Activated T-cell treated with anti-CD3 and anti-CD28 coated beads, Interleukin-2, amount 50 U/mL, for 4 hours (primary cell): Measurements from ENCODE around the gene GET4. TPM values are rescaled to one million over a fixed set of nuclear protein-coding genes. Genes with fewer than 3 reads are reported as not detected.

ENCODE experiments used
- ATAC-seq, 2 donors: fragments of 200-7000 bp; cut with Tn5 transposase; one replicate each; pipeline ENCODE4 v1.10.0; 2021
- DNase-seq: peaks from one replicate; pipeline ENCODE4 v3.0.0-alpha.2; 2020
- H3K27me3 Mint-ChIP-seq: one replicate; pipeline ENCODE4 v1.8.0; 2021; ENCODE audit warnings: low read depth, mixed read lengths
- H3K36me3 Mint-ChIP-seq: one replicate; pipeline ENCODE4 v1.8.0; 2022; ENCODE audit warnings: mixed read lengths; ENCODE audit not compliant: insufficient read depth
- H3K4me1 Mint-ChIP-seq: one replicate; pipeline ENCODE4 v1.8.0; 2021; ENCODE audit warnings: low read depth, mixed read lengths
- H3K4me3 Mint-ChIP-seq: one replicate; pipeline ENCODE4 v1.8.0; 2021; ENCODE audit warnings: mild to moderate bottlenecking, moderate library complexity, mixed read lengths
- H3K9me3 Mint-ChIP-seq: one replicate; pipeline ENCODE4 v1.8.0; 2021; ENCODE audit warnings: mixed read lengths
- total RNA-seq, 3 donors: library from RNA; stranded (reverse); gene quantifications; one replicate each; pipeline ENCODE4 v1.2.1, GENCODE V29; 2021

Gene GET4
- total RNA-seq, 3 donors from 2014 or later, result 47.9 to 55.3 (median 52.1) TPM

DNA sequence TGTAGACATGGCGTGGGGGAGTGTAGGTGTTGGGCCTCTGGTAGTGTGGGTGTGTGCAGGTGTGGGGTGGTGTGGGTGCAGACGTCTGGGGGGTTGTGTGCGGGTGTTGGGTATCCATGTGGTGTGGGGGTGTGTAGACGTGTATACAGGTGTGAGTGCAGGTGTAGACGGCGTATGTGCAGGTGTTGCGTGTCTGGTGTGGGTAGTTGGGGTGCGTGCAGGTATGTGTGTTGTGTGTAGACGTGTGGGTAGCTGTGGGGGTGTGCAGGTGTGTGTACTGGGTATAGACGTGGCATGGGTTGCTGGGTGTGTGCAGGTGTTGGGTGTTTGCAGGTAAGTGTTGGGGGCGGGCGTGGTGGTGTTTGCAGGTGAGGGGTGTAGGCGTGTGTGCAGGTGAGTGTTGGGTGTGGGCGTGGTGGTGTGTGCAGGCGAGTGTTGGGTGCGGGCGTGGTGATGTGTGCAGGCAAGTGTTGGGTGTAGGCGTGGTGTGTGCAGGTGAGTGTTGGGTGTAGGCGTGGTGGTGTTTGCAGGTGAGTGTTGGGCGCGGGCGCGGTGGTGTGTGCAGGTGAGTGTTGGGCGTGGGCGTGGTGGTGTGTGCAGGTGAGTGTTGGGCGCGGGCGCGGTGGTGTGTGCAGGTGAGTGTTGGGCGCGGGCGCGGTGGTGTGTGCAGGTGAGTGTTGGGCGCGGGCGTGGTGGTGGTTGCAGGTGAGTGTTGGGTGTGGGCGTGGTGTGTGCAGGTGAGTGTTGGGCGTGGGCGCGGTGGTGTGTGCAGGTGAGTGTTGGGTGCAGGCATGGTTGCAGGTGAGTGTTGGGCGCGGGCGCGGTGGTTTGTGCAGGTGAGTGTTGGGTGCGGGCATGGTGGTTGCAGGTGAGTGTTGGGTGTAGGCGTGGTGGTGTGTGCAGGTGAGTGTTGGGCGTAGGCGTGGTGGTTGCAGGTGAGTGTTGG, 16.6 kb downstream of the GET4 start:
- DNase-seq, result no peak
- Mint-ChIP-seq H3K27me3 (no peaks in the 10 kb centered on the region), H3K36me3 (peaks cover 24% of the 10 kb centered on the region), H3K4me3 (no peak overlapping the region), H3K9me3 (no peaks in the 10 kb centered on the region), H3K4me1 (no peaks in the 10 kb centered on the region)
- no peak for ATAC-seq

DNA sequence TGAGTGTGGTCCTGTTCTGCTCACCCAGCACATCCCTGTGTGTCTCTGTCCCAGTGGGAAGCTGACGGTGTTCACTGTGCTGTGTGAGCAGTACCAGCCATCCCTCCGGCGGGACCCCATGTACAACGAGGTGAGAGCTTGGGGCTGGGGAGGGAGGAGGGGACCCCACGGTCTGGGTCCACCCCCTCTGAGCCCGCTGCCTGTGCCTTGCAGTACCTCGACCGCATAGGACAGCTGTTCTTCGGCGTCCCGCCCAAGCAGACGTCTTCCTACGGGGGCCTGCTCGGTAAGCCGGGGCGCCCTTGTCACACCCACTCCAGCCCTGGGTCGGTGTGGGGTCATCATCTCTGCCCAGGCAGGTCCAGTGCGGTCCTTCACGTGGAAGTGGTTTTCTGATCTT, 17.3 kb downstream of the GET4 start:
- Mint-ChIP-seq H3K36me3 (peaks cover 23% of the 10 kb centered on the region), H3K27me3 (no peaks in the 10 kb centered on the region), H3K4me3 (no peak overlapping the region), H3K9me3 (no peaks in the 10 kb centered on the region), H3K4me1 (no peaks in the 10 kb centered on the region)
- DNase-seq (no peak), ATAC-seq (no peak)

DNA sequence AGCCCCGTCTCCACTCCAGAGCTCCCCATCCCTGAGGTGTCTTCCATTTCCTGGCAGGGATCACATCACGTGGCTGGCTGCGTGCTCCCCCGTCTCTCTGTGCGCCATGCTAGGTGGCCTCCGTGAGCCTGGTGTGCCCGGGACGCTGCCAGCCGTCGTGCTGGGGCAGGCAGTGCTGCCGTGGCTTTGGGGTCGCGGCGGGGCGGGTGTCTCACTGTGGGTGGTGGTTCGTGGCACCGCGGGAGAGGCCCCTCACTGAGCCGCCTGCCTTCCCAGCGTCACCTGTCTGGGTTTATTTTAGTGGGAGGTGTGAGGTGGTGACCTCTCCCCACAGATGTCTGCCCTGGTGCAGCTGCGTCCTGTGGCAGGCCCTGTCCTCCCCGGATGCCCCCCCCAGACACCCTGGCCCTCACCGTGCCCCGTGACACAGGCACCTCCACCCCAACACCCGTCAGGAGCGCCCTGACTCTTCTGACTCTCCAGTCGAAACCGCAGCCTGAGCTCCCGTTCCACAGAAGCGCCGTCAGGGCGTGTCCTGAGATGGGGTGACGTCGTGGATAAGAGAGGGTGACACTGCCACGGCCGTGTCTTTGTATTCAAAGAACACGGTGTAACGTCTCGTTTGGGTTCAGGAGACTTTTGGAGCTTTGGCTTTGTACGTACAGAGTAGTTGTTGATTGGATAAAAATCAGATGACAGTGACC, 18.0 kb downstream of the GET4 start:
- Mint-ChIP-seq H3K9me3 (no peaks in the 10 kb centered on the region), H3K36me3 (peaks cover 20% of the 10 kb centered on the region), H3K4me3 (no peak overlapping the region), H3K27me3 (no peaks in the 10 kb centered on the region), H3K4me1 (no peaks in the 10 kb centered on the region)
- DNase-seq (no peak), ATAC-seq (no peak)

DNA sequence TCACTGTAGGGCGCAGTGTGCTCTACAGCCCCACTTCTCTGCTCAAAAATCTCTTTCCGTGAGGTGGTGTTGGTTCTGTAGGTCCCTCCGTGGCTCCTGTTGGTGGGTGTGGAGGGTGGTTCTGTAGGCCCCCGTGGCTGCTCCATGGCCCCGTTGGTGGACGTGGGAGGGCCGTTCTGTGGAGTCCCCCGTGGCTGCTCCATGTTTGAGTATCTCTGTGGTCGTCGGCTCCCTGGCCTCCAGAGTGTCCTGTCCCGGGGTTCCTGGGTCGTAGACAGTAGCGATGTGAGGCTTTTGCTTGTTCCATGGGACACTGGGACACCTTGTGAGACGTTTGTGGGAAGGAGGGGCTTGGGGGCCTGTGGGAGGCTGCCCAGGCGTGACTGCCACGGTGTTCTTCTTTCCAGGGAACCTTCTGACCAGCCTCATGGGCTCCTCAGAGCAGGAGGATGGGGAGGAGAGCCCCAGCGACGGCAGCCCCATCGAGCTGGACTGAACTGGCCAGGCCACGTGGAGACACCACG, 18.6 kb downstream of the GET4 start:
- no peak for ATAC-seq

GRCh38 chr7:895451-896052, 19.2 kb downstream of the GET4 start:
- no peaks in the 10 kb centered on the region for H3K27me3 Mint-ChIP-seq
- ATAC-seq, result no peak
- H3K4me1 Mint-ChIP-seq, result no peaks in the 10 kb centered on the region
- no peaks in the 10 kb centered on the region for H3K9me3 Mint-ChIP-seq
- H3K36me3 Mint-ChIP-seq, result peaks cover 20% of the 10 kb centered on the region
- DNase-seq, result no peak
- H3K4me3 Mint-ChIP-seq, result no peak overlapping the region

More for the DNA sequence above, 18.6 kb downstream of the GET4 start:
- no peak for DNase-seq
- Mint-ChIP-seq H3K27me3 (no peaks in the 10 kb centered on the region), H3K4me3 (no peak overlapping the region), H3K9me3 (no peaks in the 10 kb centered on the region), H3K4me1 (no peaks in the 10 kb centered on the region), H3K36me3 (peaks cover 20% of the 10 kb centered on the region)

DNA sequence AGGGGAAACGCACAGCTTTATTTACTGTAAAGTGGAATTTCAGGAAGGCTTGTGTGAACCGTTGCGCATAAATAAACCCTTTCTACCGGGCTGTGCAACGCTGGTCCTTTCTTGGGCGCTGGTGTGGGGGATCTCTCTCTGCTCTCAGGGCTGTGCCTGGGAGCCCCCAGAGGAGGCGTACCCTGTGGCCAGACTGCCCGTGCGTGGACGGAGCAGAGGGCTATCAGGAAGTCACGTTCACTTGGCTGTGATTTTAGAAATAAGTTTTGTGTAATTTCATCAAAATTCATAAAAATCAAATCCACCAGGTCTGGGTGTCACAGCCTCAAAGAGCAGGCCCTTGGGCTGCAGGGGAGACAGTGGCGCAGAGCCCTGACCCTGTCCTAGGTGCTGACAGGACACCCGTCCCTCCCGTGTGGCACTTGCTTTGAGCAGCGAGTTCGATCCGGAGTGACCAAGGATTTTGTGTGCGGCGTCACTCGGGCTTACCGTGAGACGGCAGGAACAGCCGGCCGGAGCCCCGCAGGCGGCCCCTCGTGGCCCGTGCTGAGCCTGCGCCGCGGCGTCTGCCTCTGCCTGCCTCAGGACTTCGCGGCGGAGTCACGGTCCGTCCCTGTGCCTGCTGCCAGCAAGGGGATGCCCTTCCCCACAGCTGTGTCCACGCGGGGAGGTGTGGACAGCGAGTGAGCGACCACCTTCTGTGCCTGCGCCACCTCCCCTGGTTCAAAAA, 20.2 kb downstream of the GET4 start:
- Mint-ChIP-seq H3K4me1 (no peaks in the 10 kb centered on the region), H3K4me3 (no peak overlapping the region), H3K36me3 (peaks cover 20% of the 10 kb centered on the region), H3K27me3 (no peaks in the 10 kb centered on the region), H3K9me3 (no peaks in the 10 kb centered on the region)
- DNase-seq (no peak), ATAC-seq (no peak)

DNA sequence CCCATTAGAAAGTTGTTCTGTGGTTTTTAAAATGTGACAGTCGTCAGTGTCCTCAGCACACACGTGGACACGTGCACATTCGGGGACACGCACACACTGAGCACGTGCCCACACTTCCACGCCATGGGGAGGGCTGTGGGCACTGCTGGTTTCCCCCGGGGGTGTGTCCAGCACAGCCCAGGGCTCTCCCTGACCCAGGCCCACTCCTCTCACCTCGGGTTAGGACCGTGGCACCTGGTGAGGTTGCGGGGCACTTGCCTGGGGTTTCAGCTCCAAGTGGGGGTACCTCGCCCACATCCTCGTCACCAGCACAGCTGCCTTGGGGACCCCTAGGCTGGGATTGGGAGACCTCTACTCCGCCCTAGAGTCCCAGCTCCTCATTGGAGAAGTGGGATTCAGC, 20.7 kb downstream of the GET4 start:
- ATAC-seq (no peak), DNase-seq (no peak)
- peaks cover 20% of the 10 kb centered on the region for H3K36me3 Mint-ChIP-seq
- no peak overlapping the region for H3K4me3 Mint-ChIP-seq
- no peaks in the 10 kb centered on the region for H3K9me3 Mint-ChIP-seq
- H3K4me1 Mint-ChIP-seq, result no peaks in the 10 kb centered on the region
- no peaks in the 10 kb centered on the region for H3K27me3 Mint-ChIP-seq

- Mint-ChIP-seq H3K4me3 (no peak overlapping the region), H3K4me1 (no peaks in the 10 kb centered on the region), H3K9me3 (no peaks in the 10 kb centered on the region), H3K36me3 (peaks cover 14% of the 10 kb centered on the region), H3K27me3 (no peaks in the 10 kb centered on the region)
- ATAC-seq (no peak), DNase-seq (no peak)
Observed at GRCh38 chr7:897771-898376, 21.5 kb downstream of the GET4 start.

- DNase-seq (no peak), ATAC-seq (no peak)
- H3K36me3 Mint-ChIP-seq, result peaks cover 11% of the 10 kb centered on the region
- H3K27me3 Mint-ChIP-seq, result no peaks in the 10 kb centered on the region
- no peaks in the 10 kb centered on the region for H3K4me1 Mint-ChIP-seq
- H3K9me3 Mint-ChIP-seq, result no peaks in the 10 kb centered on the region
- H3K4me3 Mint-ChIP-seq, result no peak overlapping the region
Observed at GRCh38 chr7:898460-898854, 22.1 kb downstream of the GET4 start.

GRCh38 chr7:898855-899681, 22.7 kb downstream of the GET4 start:
- H3K4me1 Mint-ChIP-seq, result no peaks in the 10 kb centered on the region
- H3K27me3 Mint-ChIP-seq, result no peaks in the 10 kb centered on the region
- H3K9me3 Mint-ChIP-seq, result no peaks in the 10 kb centered on the region
- no peak overlapping the region for H3K4me3 Mint-ChIP-seq
- peaks cover 10% of the 10 kb centered on the region for H3K36me3 Mint-ChIP-seq
- DNase-seq (no peak), ATAC-seq (no peak)

- H3K9me3 Mint-ChIP-seq, result no peaks in the 10 kb centered on the region
- ATAC-seq, result no peak
- H3K4me3 Mint-ChIP-seq, result no peak overlapping the region
- no peak for DNase-seq
- H3K4me1 Mint-ChIP-seq, result no peaks in the 10 kb centered on the region
- peaks cover 10% of the 10 kb centered on the region for H3K36me3 Mint-ChIP-seq
- H3K27me3 Mint-ChIP-seq, result no peaks in the 10 kb centered on the region
Observed at GRCh38 chr7:899806-900205, 23.5 kb downstream of the GET4 start.

- Mint-ChIP-seq H3K9me3 (no peaks in the 10 kb centered on the region), H3K4me1 (no peaks in the 10 kb centered on the region), H3K27me3 (no peaks in the 10 kb centered on the region), H3K4me3 (no peak overlapping the region), H3K36me3 (peaks cover 10% of the 10 kb centered on the region)
- DNase-seq, result no peak
- no peak for ATAC-seq
Observed at GRCh38 chr7:900331-901040, 24.1 kb downstream of the GET4 start.

DNA sequence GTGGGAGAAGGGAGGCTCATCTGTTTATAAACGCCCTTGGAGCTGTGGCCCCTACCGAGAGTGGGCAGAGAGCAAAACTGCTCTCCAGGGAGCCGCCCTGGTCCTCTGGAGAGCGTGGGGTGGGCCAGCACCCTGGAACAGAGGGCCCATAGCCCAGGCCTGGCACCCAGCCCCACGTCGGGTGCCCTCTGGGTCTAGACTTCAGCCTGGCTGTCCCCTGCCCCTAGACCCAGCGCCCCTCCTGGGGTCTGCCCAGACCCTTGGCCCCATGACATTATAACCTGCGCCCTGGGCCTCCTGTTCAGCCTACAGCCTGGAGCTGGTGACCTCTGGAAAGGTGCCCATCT, 24.7 kb downstream of the GET4 start:
- no peak for DNase-seq
- Mint-ChIP-seq H3K4me1 (no peaks in the 10 kb centered on the region), H3K9me3 (no peaks in the 10 kb centered on the region), H3K27me3 (no peaks in the 10 kb centered on the region), H3K4me3 (no peak overlapping the region), H3K36me3 (peaks cover 7% of the 10 kb centered on the region)
- ATAC-seq, result no peak
